ENCODE results near the gene PPARA. TPM values are rescaled to one million over a fixed set of nuclear protein-coding genes. Genes with fewer than 3 reads are reported as not detected.

PPARA gene
- total and polyA plus RNA-seq, 2 experiments from 2014 or later, result 4.7 to 12.6 TPM

DNA sequence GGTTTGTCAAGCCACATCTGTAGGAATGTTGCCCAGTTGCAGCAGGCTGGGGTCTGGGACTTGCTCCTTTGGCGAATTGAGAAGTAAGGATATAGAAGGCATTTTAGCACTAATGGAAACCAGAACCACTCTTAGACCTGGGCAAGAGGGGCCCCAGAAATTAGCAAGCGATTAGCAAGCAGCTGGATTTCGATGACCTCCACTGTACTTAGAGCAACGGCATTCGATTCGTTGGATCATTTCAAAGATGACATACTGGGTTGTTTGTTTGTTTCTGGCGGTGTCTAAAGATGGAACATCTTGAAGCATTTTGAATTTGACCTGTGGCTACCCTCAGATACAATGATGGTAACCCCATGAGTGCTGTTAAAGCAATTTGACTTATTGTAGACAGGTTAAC lies 100.9 kb downstream of the PPARA start:
- Histone ChIP-seq H4K20me1 (replicated peaks; ENCODE audit: insufficient read depth) (no peaks in the 10 kb centered on the region), H3K4me1 (ENCODE audit: insufficient read depth) (peaks cover 6% of the 10 kb centered on the region), H3K36me3 (ENCODE audit: insufficient read depth) (no peaks in the 10 kb centered on the region), H3K4me2 (peak overlapping the region; percentile 89), H3K27me3 (ENCODE audit: insufficient read depth) (peaks cover 10% of the 10 kb centered on the region), H3F3A (replicated peaks; ENCODE audit: low read depth) (no peaks in the 10 kb centered on the region), H3K79me2 (replicated peaks; ENCODE audit: insufficient read depth) (no peaks in the 10 kb centered on the region), H3K27ac (ENCODE audit: low read depth) (no peak overlapping the region), H2AFZ (peak overlapping the region; percentile 81; the same call in 1 of the 2 replicates), H3K4me3 (peak overlapping the region; percentile 69), H3K9me2 (ENCODE audit: insufficient read depth) (no peaks in the 10 kb centered on the region)
- no peak for ATAC-seq
- no peak for DNase-seq (ENCODE audit: low spot score)
- Mint-ChIP-seq H3K27me3 (ENCODE audit: insufficient read depth, low read depth, poor library complexity) (peaks cover 19% of the 10 kb centered on the region), H3K4me1 (peaks cover 14% of the 10 kb centered on the region), H3K4me3 (peak overlapping the region; percentile 78), H3K36me3 (ENCODE audit: low read depth) (no peaks in the 10 kb centered on the region; the same call in 2 of the 3 replicates), H3K27ac (no peak overlapping the region), H3K9me3 (no peaks in the 10 kb centered on the region)
- no peak for TF ChIP-seq ZNF114 (CRISPR knock-in tag; IDR thresholded peaks at IDR 0.05)
- no peak for TF ChIP-seq CTCF (conservative IDR thresholded peaks at IDR 0.05; ENCODE audit: low read depth in 2 of 2)
- no peak for TF ChIP-seq JUNB (IDR thresholded peaks at IDR 0.05; ENCODE audit: unreplicated experiment)
- TF ChIP-seq EZH2phosphoT487 (IDR thresholded peaks at IDR 0.05; ENCODE audit: unreplicated experiment), result no peak
- no peak for TF ChIP-seq NANOG (IDR thresholded peaks at IDR 0.05; ENCODE audit: borderline replicate concordance)
- no peak for TF ChIP-seq ZNF331 (CRISPR knock-in tag; IDR thresholded peaks at IDR 0.05; ENCODE audit: low read depth)
- no peak for TF ChIP-seq EZH2 (IDR thresholded peaks at IDR 0.05; ENCODE audit: low read depth, unreplicated experiment)
- TF ChIP-seq, protein P1, sequence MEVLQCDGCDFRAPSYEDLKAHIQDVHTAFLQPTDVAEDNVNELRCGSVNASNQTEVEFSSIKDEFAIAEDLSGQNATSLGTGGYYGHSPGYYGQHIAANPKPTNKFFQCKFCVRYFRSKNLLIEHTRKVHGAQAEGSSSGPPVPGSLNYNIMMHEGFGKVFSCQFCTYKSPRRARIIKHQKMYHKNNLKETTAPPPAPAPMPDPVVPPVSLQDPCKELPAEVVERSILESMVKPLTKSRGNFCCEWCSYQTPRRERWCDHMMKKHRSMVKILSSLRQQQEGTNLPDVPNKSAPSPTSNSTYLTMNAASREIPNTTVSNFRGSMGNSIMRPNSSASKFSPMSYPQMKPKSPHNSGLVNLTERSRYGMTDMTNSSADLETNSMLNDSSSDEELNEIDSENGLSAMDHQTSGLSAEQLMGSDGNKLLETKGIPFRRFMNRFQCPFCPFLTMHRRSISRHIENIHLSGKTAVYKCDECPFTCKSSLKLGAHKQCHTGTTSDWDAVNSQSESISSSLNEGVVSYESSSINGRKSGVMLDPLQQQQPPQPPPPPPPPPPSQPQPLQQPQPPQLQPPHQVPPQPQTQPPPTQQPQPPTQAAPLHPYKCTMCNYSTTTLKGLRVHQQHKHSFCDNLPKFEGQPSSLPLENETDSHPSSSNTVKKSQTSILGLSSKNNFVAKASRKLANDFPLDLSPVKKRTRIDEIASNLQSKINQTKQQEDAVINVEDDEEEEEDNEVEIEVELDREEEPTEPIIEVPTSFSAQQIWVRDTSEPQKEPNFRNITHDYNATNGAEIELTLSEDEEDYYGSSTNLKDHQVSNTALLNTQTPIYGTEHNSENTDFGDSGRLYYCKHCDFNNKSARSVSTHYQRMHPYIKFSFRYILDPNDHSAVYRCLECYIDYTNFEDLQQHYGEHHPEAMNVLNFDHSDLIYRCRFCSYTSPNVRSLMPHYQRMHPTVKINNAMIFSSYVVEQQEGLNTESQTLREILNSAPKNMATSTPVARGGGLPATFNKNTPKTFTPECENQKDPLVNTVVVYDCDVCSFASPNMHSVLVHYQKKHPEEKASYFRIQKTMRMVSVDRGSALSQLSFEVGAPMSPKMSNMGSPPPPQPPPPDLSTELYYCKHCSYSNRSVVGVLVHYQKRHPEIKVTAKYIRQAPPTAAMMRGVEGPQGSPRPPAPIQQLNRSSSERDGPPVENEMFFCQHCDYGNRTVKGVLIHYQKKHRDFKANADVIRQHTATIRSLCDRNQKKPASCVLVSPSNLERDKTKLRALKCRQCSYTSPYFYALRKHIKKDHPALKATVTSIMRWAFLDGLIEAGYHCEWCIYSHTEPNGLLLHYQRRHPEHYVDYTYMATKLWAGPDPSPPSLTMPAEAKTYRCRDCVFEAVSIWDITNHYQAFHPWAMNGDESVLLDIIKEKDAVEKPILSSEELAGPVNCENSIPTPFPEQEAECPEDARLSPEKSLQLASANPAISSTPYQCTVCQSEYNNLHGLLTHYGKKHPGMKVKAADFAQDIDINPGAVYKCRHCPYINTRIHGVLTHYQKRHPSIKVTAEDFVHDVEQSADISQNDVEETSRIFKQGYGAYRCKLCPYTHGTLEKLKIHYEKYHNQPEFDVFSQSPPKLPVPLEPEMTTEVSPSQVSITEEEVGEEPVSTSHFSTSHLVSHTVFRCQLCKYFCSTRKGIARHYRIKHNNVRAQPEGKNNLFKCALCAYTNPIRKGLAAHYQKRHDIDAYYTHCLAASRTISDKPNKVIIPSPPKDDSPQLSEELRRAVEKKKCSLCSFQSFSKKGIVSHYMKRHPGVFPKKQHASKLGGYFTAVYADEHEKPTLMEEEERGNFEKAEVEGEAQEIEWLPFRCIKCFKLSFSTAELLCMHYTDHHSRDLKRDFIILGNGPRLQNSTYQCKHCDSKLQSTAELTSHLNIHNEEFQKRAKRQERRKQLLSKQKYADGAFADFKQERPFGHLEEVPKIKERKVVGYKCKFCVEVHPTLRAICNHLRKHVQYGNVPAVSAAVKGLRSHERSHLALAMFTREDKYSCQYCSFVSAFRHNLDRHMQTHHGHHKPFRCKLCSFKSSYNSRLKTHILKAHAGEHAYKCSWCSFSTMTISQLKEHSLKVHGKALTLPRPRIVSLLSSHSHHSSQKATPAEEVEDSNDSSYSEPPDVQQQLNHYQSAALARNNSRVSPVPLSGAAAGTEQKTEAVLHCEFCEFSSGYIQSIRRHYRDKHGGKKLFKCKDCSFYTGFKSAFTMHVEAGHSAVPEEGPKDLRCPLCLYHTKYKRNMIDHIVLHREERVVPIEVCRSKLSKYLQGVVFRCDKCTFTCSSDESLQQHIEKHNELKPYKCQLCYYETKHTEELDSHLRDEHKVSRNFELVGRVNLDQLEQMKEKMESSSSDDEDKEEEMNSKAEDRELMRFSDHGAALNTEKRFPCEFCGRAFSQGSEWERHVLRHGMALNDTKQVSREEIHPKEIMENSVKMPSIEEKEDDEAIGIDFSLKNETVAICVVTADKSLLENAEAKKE (CRISPR knock-in tag; IDR thresholded peaks at IDR 0.05), result no peak
- TF ChIP-seq POLR2AphosphoS5 (IDR thresholded peaks at IDR 0.05; ENCODE audit: low read depth), result no peak
- TF ChIP-seq CREB1 (CRISPR knock-in tag; IDR thresholded peaks at IDR 0.05; ENCODE audit: low read depth), result no peak
- TF ChIP-seq STAT1 (IDR thresholded peaks at IDR 0.05; ENCODE audit: unreplicated experiment), result no peak
- TF ChIP-seq, protein P2, sequence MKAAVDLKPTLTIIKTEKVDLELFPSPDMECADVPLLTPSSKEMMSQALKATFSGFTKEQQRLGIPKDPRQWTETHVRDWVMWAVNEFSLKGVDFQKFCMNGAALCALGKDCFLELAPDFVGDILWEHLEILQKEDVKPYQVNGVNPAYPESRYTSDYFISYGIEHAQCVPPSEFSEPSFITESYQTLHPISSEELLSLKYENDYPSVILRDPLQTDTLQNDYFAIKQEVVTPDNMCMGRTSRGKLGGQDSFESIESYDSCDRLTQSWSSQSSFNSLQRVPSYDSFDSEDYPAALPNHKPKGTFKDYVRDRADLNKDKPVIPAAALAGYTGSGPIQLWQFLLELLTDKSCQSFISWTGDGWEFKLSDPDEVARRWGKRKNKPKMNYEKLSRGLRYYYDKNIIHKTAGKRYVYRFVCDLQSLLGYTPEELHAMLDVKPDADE (IDR thresholded peaks at IDR 0.05), result no peak
- TF ChIP-seq, protein P3, sequence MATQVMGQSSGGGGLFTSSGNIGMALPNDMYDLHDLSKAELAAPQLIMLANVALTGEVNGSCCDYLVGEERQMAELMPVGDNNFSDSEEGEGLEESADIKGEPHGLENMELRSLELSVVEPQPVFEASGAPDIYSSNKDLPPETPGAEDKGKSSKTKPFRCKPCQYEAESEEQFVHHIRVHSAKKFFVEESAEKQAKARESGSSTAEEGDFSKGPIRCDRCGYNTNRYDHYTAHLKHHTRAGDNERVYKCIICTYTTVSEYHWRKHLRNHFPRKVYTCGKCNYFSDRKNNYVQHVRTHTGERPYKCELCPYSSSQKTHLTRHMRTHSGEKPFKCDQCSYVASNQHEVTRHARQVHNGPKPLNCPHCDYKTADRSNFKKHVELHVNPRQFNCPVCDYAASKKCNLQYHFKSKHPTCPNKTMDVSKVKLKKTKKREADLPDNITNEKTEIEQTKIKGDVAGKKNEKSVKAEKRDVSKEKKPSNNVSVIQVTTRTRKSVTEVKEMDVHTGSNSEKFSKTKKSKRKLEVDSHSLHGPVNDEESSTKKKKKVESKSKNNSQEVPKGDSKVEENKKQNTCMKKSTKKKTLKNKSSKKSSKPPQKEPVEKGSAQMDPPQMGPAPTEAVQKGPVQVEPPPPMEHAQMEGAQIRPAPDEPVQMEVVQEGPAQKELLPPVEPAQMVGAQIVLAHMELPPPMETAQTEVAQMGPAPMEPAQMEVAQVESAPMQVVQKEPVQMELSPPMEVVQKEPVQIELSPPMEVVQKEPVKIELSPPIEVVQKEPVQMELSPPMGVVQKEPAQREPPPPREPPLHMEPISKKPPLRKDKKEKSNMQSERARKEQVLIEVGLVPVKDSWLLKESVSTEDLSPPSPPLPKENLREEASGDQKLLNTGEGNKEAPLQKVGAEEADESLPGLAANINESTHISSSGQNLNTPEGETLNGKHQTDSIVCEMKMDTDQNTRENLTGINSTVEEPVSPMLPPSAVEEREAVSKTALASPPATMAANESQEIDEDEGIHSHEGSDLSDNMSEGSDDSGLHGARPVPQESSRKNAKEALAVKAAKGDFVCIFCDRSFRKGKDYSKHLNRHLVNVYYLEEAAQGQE (IDR thresholded peaks at IDR 0.05; ENCODE audit: unreplicated experiment), result no peak

All from GM23338 (cell line).